ENCODE measurements around the gene PRSS2. TPM values are rescaled to one million over a fixed set of nuclear protein-coding genes. Genes with fewer than 3 reads are reported as not detected.

PRSS2 gene
- total and polyA plus RNA-seq, 9 of the 15 experiments (the other 6 are each of a cell fraction or from before 2014, with no cell fraction given): 1.3 to 23.9 (median 3.8) TPM

GRCh38 chr7:142808802-142809583 is 38.2 kb downstream of the PRSS2 start (continued):
- TF ChIP-seq JUND (IDR thresholded peaks at IDR 0.05; ENCODE audit: borderline replicate concordance, low read depth, low read length) (peak; percentile 90), JUND (tag; IDR thresholded peaks at IDR 0.05; ENCODE audit: borderline replicate concordance, low read depth, low read length) (peak; percentile 74; the same call in 1 of the 3 replicates), ZNF584 (CRISPR knock-in tag; IDR thresholded peaks at IDR 0.05; ENCODE audit: low read depth) (0 out of 2 replicates have a peak, but pooled peaks have one; percentile 42), CTBP1 (IDR thresholded peaks at IDR 0.05; ENCODE audit: borderline replicate concordance) (peak; percentile 89), ZNF384 (IDR thresholded peaks at IDR 0.05; ENCODE audit: low read depth, low read length) (no peak), NCOA2 (IDR thresholded peaks at IDR 0.05; ENCODE audit: partially characterized antibody in 2 of 2) (peak; percentile 5 to 25), NR0B1 (IDR thresholded peaks at IDR 0.05; ENCODE audit: partially characterized antibody) (no peak), ZNF174 (CRISPR knock-in tag; IDR thresholded peaks at IDR 0.05) (no peak), OTX1 (CRISPR knock-in tag; IDR thresholded peaks at IDR 0.05) (no peak), RAD51 (IDR thresholded peaks at IDR 0.05; ENCODE audit: borderline replicate concordance, low read depth) (no peak), ILK (tag; IDR thresholded peaks at IDR 0.05; ENCODE audit: borderline replicate concordance, low read depth) (no peak), IFI16 (CRISPR knock-in tag; IDR thresholded peaks at IDR 0.05) (no peak), MYC (IDR thresholded peaks at IDR 0.05; ENCODE audit: low read depth, low read length) (no peak), MYC (CRISPR knock-in tag; IDR thresholded peaks at IDR 0.05; ENCODE audit: borderline replicate concordance, low read depth) (no peak), TAF1 (IDR thresholded peaks at IDR 0.05; ENCODE audit: control insufficient read depth, extremely low read depth, insufficient read depth, low read length, severe bottlenecking) (peak; percentile 47), ASH1L (IDR thresholded peaks at IDR 0.05; ENCODE audit: borderline replicate concordance, low read depth, partially characterized antibody) (no peak), SMARCC2 (IDR thresholded peaks at IDR 0.05; ENCODE audit: low read depth) (0 out of 2 replicates have a peak, but pooled peaks have one; percentile 22), GABPA (tag; conservative IDR thresholded peaks at IDR 0.05; ENCODE audit: low read depth) (peak; percentile 70), BCOR (IDR thresholded peaks at IDR 0.05) (no peak), RB1 (IDR thresholded peaks at IDR 0.05; ENCODE audit: low read depth) (no peak), CTCFL (IDR thresholded peaks at IDR 0.05; ENCODE audit: borderline replicate concordance, insufficient read depth, low read depth, low read length, poor library complexity, severe bottlenecking) (no peak), ETS2 (tag; IDR thresholded peaks at IDR 0.05; ENCODE audit: borderline replicate concordance, poor library complexity, severe bottlenecking) (no peak)
- TF ChIP-seq, protein P1, sequence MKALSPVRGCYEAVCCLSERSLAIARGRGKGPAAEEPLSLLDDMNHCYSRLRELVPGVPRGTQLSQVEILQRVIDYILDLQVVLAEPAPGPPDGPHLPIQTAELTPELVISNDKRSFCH (CRISPR knock-in tag; IDR thresholded peaks at IDR 0.05): no peak
- TF ChIP-seq, protein P1 (tag; IDR thresholded peaks at IDR 0.05): peak; percentile 100

Measured in K562 (cell line).